Testis (tissue), 2 donors: ENCODE measurements around the gene SLCO1A2.

Experiments
- POLR2A ChIP-seq: fragments of 450-650 bp; IDR thresholded peaks from one replicate; pipeline ENCODE4 v1.6.1; 2017; ENCODE audit warnings: antibody characterized with exemption, mild to moderate bottlenecking, moderate library complexity
- TF ChIP-seq, protein P1 (sequence below), 3 experiments: fragments of 450-650 bp in 2 of 3; fragments of 200-600 bp in 1 of 3; sonication (generic) in 1 of 3; IDR thresholded peaks; one replicate each; pipeline ENCODE4 v1.5.1; 2016 to 2019; ENCODE audit warnings: antibody characterized with exemption in 3 of 3, mild to moderate bottlenecking in 2 of 3, moderate library complexity in 1 of 3

DNA sequence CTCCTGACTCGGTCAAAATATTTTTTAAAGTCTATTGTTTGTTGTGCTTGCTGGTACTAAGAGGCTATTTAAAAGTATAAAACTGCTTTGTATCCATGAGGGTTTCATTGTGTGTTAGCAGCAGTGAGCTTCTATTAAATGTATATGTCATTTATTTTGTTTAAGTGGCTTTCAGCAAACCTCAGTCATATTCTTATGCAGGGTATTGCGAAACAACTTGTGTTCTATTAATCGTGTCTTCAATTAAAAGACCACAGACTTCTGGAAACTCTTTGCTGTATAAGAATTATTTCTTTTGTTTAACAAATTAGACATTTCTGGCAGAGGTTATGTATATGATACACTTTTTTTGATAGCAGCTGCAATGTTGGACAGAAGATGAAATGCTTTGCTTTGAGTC, 44.5 kb upstream of the SLCO1A2 start:
- TF ChIP-seq, protein P1, sequence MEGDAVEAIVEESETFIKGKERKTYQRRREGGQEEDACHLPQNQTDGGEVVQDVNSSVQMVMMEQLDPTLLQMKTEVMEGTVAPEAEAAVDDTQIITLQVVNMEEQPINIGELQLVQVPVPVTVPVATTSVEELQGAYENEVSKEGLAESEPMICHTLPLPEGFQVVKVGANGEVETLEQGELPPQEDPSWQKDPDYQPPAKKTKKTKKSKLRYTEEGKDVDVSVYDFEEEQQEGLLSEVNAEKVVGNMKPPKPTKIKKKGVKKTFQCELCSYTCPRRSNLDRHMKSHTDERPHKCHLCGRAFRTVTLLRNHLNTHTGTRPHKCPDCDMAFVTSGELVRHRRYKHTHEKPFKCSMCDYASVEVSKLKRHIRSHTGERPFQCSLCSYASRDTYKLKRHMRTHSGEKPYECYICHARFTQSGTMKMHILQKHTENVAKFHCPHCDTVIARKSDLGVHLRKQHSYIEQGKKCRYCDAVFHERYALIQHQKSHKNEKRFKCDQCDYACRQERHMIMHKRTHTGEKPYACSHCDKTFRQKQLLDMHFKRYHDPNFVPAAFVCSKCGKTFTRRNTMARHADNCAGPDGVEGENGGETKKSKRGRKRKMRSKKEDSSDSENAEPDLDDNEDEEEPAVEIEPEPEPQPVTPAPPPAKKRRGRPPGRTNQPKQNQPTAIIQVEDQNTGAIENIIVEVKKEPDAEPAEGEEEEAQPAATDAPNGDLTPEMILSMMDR (IDR thresholded peaks at IDR 0.05): no peak
- TF ChIP-seq POLR2A: no peak
